ENCODE measurements around the gene PLCL2. TPM values are rescaled to one million over a fixed set of nuclear protein-coding genes. Genes with fewer than 3 reads are reported as not detected.

PLCL2 gene
- total RNA-seq, 1 experiment from 2014 or later = 0.07 TPM

DNA sequence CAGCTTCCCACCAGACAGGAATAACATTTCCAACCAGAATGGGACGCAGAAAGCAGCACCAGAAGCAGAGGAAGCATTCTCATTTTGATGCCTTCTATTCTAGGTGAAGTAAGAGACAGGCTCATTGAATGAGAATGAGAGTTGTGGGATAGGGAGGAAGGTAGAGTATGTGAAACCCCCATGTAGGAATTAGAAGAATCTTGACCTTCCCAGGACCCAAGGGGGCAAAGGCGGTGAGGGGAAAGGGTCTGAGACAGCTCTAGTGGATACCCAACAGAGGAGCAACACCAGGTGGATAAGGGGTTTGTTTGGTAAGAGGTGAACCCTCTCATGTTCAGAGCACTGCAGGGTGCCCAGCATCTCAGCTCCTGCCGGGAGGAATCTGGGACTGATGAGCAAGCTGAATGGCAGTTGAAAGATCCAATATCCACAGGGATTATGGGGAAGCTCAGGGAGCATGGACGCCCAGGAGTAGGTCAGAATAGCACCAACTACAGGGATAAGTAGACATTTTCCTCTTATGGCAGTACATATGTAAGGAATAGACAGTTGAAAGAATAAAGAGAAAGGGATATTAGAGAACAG is 77.0 kb downstream of the PLCL2 start:
- H3K4me3 Mint-ChIP-seq (ENCODE audit: unreplicated experiment) = no peak overlapping the region
- Histone ChIP-seq H3K27me3 (replicated peaks; ENCODE audit: control insufficient read depth, insufficient read depth, low read length) (no peaks in the 10 kb centered on the region), H3K9me3 (no peaks in the 10 kb centered on the region), H3K4me3 (ENCODE audit: low read depth, low read length) (no peak overlapping the region), H3K36me3 (ENCODE audit: control insufficient read depth, insufficient read depth, low read length) (no peaks in the 10 kb centered on the region), H3K4me1 (no peaks in the 10 kb centered on the region)
- TF ChIP-seq, protein P1, sequence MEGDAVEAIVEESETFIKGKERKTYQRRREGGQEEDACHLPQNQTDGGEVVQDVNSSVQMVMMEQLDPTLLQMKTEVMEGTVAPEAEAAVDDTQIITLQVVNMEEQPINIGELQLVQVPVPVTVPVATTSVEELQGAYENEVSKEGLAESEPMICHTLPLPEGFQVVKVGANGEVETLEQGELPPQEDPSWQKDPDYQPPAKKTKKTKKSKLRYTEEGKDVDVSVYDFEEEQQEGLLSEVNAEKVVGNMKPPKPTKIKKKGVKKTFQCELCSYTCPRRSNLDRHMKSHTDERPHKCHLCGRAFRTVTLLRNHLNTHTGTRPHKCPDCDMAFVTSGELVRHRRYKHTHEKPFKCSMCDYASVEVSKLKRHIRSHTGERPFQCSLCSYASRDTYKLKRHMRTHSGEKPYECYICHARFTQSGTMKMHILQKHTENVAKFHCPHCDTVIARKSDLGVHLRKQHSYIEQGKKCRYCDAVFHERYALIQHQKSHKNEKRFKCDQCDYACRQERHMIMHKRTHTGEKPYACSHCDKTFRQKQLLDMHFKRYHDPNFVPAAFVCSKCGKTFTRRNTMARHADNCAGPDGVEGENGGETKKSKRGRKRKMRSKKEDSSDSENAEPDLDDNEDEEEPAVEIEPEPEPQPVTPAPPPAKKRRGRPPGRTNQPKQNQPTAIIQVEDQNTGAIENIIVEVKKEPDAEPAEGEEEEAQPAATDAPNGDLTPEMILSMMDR (IDR thresholded peaks at IDR 0.05; ENCODE audit: insufficient read depth in 1 of 2, low read depth in 1 of 2, low read length in 1 of 2, severe bottlenecking in 1 of 2, unreplicated experiment in 1 of 2) = no peak
- BruUV-seq (replicated peaks) = no TSS peak
- ChIA-PET CTCF (no interaction called here), POLR2A (no interaction called here)
- intact Hi-C loops (cut with micrococcal nuclease; ENCODE audit: unreplicated experiment) = no loop called here
- no peaks in the 10 kb centered on the region for H3K9me3 Mint-ChIP-seq (ENCODE audit: unreplicated experiment)
- no peaks in the 10 kb centered on the region for H3K4me1 Mint-ChIP-seq (ENCODE audit: low read depth, unreplicated experiment)
- no peak for DNase-seq
- H3K27ac Mint-ChIP-seq (ENCODE audit: unreplicated experiment) = no peak overlapping the region
- peaks cover 21% of the 10 kb centered on the region for H3K27me3 Mint-ChIP-seq (ENCODE audit: insufficient read depth, unreplicated experiment)
- no peaks in the 10 kb centered on the region for H3K36me3 Mint-ChIP-seq (ENCODE audit: insufficient read depth, unreplicated experiment)

DNA sequence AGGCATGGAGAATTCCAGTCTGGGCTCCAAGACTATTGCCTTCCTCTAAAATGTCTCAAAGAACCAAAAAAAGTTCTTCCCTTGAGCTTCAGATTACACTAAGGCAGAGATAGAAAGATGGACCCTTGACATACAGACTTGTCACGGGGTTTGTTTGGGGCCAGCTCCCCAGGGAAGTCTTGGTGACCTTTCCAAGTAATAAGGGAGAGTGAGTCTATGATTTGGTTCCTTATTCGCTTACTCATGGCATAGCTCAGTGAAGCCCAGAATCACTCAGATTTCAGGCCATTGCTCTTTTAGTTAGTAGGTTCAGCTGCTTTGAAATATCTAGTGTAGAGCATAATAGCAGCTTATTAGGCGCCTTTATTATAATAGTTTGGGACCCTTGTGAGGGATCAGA is 90.3 kb downstream of the PLCL2 start:
- Mint-ChIP-seq H3K27me3 (ENCODE audit: insufficient read depth, unreplicated experiment) (peaks cover 9% of the 10 kb centered on the region), H3K36me3 (ENCODE audit: insufficient read depth, unreplicated experiment) (no peaks in the 10 kb centered on the region), H3K4me3 (ENCODE audit: unreplicated experiment) (no peak overlapping the region), H3K4me1 (ENCODE audit: low read depth, unreplicated experiment) (no peaks in the 10 kb centered on the region), H3K27ac (ENCODE audit: unreplicated experiment) (no peak overlapping the region), H3K9me3 (ENCODE audit: unreplicated experiment) (no peaks in the 10 kb centered on the region)
- TF ChIP-seq, protein P1 (IDR thresholded peaks at IDR 0.05; ENCODE audit: insufficient read depth in 1 of 2, low read depth in 1 of 2, low read length in 1 of 2, severe bottlenecking in 1 of 2, unreplicated experiment in 1 of 2) = no peak
- H3K36me3 ChIP-seq (ENCODE audit: control insufficient read depth, insufficient read depth, low read length) = no peaks in the 10 kb centered on the region
- no peak overlapping the region for H3K4me3 ChIP-seq (ENCODE audit: low read depth, low read length)
- POLR2A ChIA-PET = no interaction called here
- no peaks in the 10 kb centered on the region for H3K4me1 ChIP-seq
- no TSS peak for BruUV-seq (replicated peaks)
- intact Hi-C loops (cut with micrococcal nuclease; ENCODE audit: unreplicated experiment) = no loop called here
- H3K9me3 ChIP-seq = no peaks in the 10 kb centered on the region
- no peaks in the 10 kb centered on the region for H3K27me3 ChIP-seq (replicated peaks; ENCODE audit: control insufficient read depth, insufficient read depth, low read length)
- DNase-seq = no peak
- CTCF ChIA-PET = no interaction called here

DNA sequence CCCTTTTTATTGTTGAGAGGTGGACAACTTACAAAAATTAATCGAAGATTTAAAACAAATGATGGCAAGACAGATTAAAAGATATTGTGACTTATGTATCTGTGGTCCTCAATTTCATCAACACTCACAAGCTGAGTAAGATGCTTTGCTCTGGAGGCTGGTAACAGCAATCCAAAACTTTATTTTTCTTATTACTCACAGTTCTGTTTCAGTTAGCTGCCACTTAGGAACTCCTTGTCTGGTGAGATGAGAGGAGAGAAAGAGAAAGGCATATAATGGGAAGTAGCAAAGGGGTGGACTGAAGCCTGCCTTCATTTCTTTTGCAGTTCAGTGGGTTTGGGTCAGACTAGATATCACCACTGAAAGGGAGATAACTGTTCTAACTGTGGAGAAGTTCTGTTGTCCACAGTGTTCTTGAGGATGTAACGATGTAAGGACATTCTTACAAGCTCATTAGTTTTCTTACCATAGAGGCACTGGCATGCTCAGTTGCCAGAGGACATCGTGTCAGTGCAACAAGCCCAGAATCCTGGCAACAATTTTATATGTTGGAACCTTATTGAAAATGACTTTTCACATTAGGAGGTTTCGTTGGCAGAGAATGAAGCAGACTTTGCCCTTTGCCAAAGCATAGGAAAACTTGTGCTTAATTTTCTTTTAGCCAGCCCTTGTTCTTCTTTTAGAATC is 93.6 kb downstream of the PLCL2 start:
- TF ChIP-seq, protein P1 (IDR thresholded peaks at IDR 0.05; ENCODE audit: insufficient read depth in 1 of 2, low read depth in 1 of 2, low read length in 1 of 2, severe bottlenecking in 1 of 2, unreplicated experiment in 1 of 2) = no peak
- Mint-ChIP-seq H3K9me3 (ENCODE audit: unreplicated experiment) (no peaks in the 10 kb centered on the region), H3K36me3 (ENCODE audit: insufficient read depth, unreplicated experiment) (no peaks in the 10 kb centered on the region), H3K4me3 (ENCODE audit: unreplicated experiment) (no peak overlapping the region), H3K4me1 (ENCODE audit: low read depth, unreplicated experiment) (no peaks in the 10 kb centered on the region), H3K27me3 (ENCODE audit: insufficient read depth, unreplicated experiment) (peaks cover 7% of the 10 kb centered on the region), H3K27ac (ENCODE audit: unreplicated experiment) (no peak overlapping the region)
- intact Hi-C loops (cut with micrococcal nuclease; ENCODE audit: unreplicated experiment) = no loop called here
- DNase-seq = no peak
- POLR2A ChIA-PET = no interaction called here
- no peaks in the 10 kb centered on the region for H3K27me3 ChIP-seq (replicated peaks; ENCODE audit: control insufficient read depth, insufficient read depth, low read length)
- H3K36me3 ChIP-seq (ENCODE audit: control insufficient read depth, insufficient read depth, low read length) = no peaks in the 10 kb centered on the region
- H3K4me3 ChIP-seq (ENCODE audit: low read depth, low read length) = no peak overlapping the region
- no peaks in the 10 kb centered on the region for H3K4me1 ChIP-seq
- no peaks in the 10 kb centered on the region for H3K9me3 ChIP-seq
- no TSS peak for BruUV-seq (replicated peaks)
- CTCF ChIA-PET = no interaction called here
